Fibroblast of villous mesenchyme (primary cell): ENCODE measurements around the gene C5orf47. TPM values are rescaled to one million over a fixed set of nuclear protein-coding genes. Genes with fewer than 3 reads are reported as not detected.

Source experiments
- DNase-seq: peaks from one replicate; pipeline ENCODE4 v3.0.0-alpha.2; 2010; ENCODE audit warnings: low read depth
- H3K4me3 ChIP-seq: 2 replicates; pipeline ENCODE4 v1.5.1; 2011; ENCODE audit warnings: low read depth, mild to moderate bottlenecking, low read length
- total RNA-seq: library from RNA; depleted of rRNA; stranded (reverse); fragments of >200 nt; gene quantifications from 2 replicates; pipeline ENCODE4 v1.2.3, GENCODE V29; 2012
- TF ChIP-seq, protein P1 (sequence below): IDR thresholded peaks from 2 replicates; pipeline ENCODE4 v1.5.1; 2012; ENCODE audit warnings: low read depth, mild to moderate bottlenecking, low read length; ENCODE audit not compliant: insufficient read depth

Gene C5orf47
- not detected in 2 replicates for total RNA-seq

GRCh38 chr5:173988554-173989431 lies at the start of gene C5orf47:
TSS of gene C5orf47 (plus strand) at chr5:173989170. CDS start at chr5:173989264, 94 bp downstream.
- TF ChIP-seq, protein P1, sequence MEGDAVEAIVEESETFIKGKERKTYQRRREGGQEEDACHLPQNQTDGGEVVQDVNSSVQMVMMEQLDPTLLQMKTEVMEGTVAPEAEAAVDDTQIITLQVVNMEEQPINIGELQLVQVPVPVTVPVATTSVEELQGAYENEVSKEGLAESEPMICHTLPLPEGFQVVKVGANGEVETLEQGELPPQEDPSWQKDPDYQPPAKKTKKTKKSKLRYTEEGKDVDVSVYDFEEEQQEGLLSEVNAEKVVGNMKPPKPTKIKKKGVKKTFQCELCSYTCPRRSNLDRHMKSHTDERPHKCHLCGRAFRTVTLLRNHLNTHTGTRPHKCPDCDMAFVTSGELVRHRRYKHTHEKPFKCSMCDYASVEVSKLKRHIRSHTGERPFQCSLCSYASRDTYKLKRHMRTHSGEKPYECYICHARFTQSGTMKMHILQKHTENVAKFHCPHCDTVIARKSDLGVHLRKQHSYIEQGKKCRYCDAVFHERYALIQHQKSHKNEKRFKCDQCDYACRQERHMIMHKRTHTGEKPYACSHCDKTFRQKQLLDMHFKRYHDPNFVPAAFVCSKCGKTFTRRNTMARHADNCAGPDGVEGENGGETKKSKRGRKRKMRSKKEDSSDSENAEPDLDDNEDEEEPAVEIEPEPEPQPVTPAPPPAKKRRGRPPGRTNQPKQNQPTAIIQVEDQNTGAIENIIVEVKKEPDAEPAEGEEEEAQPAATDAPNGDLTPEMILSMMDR, result no peak
- no peak within 1 kb of the TSS for H3K4me3 ChIP-seq
- no peak for DNase-seq

DNA sequence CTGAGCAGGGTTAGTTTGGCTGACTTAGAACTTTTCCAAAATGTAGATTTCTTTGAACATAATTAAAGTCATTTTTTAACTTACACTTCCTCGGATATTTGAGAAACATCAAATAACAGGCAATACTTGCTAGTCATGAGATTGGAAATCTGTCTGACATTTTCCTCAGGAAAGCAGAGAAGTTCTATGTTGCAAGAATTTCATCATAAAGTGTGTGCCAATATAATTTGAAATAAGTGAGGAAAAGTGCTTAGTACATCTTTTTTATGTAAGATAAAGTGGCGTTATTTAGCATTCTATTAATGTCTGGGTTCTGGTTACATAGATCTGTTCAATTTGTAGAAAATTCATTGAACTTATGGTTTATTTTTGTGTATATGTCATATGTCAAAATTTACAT lies 48.7 kb upstream of the C5orf47 start:
- no peak overlapping the region for H3K4me3 ChIP-seq
- TF ChIP-seq, protein P1, result no peak
- DNase-seq, result peak; percentile 18

- TF ChIP-seq, protein P1, result no peak
- no peak for DNase-seq
- H3K4me3 ChIP-seq, result no peak overlapping the region
Measured at GRCh38 chr5:173941102-173941501, 47.9 kb upstream of the C5orf47 start.

DNA sequence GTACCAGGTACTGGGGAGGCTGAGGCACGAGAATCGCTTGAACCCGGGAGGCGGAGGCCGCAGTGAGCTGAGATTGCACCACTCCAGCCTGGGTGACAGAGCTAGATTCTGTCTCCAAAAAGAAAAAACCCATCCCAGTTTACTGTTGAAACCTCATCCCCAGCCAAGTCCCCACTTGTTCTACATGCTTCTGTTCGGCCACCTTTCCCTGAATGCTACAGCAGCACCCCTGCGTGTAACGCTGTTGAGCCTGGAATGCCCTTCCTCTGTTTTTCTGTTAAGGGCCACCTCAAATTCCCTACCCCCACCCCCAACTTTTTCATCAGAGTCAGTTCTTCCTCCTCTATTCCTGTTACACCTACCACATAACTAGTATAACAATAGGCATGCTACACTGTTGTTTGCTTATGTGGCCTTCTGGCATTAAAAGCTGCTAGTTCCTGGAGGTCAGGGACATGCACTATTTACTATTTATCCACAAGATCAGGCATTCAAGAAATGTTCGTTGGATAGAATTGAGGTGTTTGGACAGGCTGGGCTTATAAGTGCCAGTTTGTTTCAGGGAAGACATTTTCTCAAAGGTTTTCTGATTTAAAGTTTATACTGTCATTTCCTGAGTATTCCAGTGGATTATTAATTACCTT lies 47.1 kb upstream of the C5orf47 start:
- DNase-seq, result no peak
- H3K4me3 ChIP-seq, result no peak overlapping the region
- TF ChIP-seq, protein P1, result no peak

- DNase-seq, result no peak
- TF ChIP-seq, protein P1, result no peak
- H3K4me3 ChIP-seq, result no peak overlapping the region
Measured at GRCh38 chr5:173944511-173944910, 44.5 kb upstream of the C5orf47 start.

- no peak overlapping the region for H3K4me3 ChIP-seq
- DNase-seq, result no peak
- TF ChIP-seq, protein P1, result no peak
Measured at GRCh38 chr5:173945160-173945559, 43.8 kb upstream of the C5orf47 start.
